NCI-H748 (cell line): ENCODE results near the gene MALL.
"Not testable (repeated sequence)": the region's sequence is repeated elsewhere in the genome, so short reads cannot be mapped to it uniquely, and the experiment has no call there.

Experiments used
- DNase-seq: peaks from one replicate; lab custom pipeline; 2025; ENCODE audit not compliant: unreplicated experiment; lab: John Stamatoyannopoulos, UW

MALL gene

DNA sequence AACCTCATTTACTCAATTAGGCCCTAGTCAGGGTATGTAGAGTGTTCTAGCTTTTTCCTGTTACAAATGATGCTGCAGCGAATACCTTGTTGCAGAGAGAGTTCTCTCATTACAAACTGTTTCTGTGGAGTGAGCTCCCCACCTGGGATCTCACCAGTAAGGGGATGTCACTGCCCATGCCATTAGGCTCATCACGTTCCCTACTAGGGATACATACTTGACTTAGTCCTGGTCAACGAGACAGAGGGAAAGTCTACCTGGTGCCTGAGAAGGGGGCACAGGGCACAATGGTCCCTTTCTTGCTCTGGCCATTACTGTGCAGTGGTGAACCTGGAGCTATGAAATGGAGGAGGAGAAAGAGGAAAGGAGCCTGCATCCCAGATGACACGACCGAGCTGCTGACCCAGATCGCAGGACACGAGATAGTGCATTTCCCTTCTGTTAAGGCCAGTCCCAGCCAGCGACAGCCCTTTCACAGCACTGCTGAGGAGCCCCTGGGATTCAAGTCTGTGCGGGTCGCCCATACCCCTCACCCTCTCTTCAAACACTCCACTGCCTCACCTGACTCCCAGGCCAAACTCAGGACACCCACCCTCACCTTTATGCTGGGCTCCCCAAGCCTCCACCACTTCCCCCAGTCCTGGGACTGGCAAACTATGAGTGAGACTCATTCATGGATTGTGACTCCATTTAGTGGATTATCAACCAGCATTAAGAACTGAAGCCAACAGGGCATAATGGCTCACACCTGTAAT lies 16.0 kb downstream of the MALL start:
- DNase-seq: no peak

DNA sequence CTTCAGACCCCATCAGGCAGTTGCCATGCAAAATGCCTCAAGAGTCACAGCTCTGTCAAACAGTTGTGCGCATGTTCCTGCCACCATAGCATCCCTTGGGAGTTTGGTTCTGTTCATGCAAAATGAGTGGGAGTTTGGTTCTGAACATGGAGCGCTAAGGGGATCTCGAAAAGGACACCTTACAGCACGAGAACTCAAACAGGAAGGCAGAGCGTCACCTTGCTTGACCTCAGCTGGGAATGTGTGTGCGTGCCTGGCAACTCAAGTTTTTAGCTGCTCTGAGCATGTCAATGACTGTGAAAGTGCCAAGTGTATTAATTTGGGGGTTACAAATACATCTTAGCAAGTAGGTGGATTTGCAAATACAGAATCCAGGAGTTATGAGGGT lies 16.6 kb downstream of the MALL start:
- no peak for DNase-seq

DNA sequence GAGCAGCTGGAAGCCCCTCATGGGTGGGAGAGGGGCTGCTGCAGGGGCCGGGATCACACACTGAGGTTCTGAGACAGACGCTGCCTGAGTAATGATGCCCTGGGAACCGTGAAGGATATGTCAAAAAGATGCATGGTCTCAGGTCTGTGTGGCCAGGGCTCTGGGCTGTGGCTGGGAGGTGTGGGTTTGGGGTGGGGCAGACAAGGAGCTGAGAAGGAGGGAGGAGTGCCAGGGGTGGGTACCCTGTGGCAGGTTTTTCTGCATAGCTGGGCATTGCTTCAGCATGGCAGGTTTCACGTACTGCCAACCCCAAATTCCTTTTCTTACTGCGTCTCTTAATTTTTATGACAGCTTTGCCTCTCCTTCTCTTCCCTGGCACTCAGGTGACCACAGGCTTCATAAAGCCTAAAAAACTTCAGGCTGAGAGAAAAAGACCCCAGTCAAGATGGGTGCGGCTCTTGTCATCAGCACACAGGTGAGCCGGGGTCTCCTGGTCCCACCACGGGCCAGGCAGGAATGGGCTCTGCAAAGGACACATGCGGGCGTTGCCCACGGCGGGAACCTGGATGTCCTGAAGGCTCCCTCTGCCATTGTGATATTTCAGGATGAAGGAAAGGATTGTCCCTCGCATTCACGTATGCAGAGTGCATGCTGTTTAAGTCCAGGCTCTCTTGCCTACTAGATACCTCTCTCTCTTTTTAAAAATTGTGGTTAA lies 18.0 kb downstream of the MALL start:
- no peak for DNase-seq

DNA sequence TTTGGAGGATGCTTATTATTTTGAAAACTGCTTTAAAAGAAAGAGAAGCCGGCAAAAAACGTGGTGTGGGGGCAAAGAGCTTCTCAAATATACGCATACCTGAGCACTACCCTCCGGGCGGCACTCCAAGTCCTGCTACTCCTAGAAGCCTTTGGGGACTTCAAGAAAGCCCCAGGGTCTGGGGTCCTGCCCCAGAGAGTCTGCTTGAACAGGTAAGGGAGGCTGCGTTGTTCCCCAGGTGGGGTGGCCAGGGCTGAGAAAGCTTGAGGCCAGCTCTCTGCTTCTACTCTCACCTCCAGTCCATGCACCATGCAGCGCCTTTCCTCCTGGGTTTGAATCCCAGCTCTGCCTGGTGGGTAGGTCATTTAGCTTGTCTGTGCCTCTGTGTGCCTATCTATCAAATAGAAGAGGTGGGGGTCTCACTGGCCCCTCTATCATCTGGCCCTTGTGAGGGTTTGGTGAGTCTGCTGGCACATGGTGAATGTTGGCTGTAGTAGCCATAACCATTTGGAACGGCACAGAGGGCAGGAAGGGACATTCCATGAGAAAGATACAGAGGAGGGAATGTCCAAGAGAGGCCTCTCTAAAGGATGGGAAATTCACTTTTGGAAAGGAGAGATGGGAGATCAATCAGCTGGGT lies 19.5 kb downstream of the MALL start:
- no peak for DNase-seq

DNA sequence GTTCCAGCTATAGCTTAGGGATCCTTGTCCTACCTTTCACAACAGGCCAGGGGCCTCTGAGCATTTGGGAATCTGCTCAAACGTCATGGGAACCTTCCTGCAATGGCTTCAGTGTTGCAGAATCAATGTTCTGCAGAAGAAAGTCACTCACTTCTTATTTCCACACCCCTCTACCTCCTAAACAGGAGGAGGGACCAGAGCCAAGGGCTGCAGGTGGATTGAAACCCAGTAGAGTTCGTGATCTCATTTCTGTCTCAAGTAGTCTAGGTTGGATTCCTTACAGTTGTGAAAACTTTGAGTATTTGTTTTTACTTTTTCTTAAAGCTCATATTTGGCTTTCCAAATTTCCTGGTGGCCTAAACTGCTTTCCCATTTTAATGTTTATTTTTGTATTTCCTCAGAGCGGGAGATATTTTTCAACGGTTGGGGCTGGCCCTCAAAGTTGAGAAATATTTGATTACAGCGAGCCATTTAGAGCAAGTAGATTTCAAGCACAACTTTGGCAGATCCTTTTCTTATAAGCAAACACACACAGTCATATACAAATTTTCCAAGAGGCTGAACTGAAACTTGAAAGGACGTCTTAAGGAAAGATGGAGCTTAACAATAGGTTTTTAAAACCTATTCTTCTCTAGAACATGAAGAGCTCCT lies 20.6 kb downstream of the MALL start:
- not testable (repeated sequence) for DNase-seq

DNA sequence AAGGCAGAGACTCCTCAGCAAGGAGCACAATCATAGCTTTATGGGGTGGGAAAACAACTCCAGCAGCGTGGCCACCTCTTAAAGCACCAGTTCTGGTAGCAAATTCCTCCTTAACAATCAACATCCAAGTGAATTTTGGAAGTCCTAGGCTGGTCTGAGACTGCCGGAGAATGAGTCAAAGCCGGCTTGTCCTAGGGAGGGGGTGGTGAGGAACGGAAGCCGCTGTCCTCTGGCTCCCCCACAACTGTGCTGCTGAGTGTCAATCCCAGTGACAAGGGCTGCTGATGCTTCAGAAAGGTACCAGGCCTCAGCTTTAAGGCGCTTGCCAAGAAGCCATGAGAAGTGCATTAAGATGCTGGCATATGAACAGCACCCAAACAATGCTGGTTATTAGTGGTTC lies 21.7 kb downstream of the MALL start:
- DNase-seq: not testable (repeated sequence)

DNA sequence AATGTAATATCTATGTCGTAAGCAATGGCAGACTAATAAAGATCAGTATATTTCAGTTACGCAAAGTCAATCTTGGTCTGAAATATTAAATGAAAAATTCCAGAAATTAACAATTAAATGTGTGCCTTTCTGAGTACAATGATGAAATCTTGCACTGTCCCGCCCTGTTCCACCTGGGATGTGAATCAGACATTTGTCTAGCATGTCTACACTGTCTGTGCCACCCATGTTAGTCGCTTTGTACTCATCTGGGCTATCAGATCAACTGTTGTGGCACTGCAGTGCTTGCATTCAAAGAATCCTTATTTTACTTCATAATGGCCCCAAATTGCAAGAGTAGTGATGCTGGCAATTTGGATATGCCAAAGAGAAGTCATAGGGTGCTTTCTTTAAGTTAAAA lies 25.5 kb downstream of the MALL start:
- not testable (repeated sequence) for DNase-seq

DNA sequence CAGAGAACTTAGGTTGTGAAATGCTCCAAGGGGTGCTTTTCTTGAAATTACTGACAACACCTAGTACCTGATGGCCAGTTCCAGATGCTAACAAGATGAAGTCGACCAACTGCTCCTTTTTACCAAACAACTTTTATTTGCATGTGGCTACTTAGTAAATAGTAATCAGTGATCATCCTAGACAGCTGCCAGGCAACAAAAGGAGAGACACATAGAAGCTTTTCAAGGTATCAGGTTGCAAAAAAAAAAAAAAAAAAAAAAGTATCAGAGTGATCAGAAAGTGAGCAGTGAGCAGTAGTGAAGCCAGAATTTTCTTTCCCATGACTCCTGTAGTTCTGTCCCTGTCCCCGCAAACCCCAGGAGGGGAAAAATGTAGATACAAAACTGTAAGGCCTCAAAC lies 31.9 kb downstream of the MALL start:
- not testable (repeated sequence) for DNase-seq

DNA sequence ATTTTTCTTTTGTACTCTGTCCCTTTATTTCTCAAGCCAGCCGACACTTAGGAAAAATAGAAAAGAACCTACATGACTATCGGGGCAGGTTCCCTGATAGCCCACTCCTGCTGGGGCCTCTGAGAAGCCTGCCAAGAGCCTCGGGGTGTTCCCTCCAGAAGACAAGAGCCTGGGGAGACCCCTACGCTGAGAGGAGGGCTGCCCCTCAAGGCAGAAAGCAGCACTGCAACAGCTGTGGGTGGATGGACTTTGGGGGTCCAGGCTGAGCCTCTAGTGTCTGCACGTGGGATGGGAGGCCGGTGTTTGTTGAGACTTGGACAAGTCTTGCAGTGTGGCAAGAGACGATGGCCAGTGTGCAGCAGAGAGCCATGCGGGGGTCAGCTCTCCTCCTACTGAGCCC lies 32.5 kb downstream of the MALL start:
- DNase-seq: not testable (repeated sequence)

DNA sequence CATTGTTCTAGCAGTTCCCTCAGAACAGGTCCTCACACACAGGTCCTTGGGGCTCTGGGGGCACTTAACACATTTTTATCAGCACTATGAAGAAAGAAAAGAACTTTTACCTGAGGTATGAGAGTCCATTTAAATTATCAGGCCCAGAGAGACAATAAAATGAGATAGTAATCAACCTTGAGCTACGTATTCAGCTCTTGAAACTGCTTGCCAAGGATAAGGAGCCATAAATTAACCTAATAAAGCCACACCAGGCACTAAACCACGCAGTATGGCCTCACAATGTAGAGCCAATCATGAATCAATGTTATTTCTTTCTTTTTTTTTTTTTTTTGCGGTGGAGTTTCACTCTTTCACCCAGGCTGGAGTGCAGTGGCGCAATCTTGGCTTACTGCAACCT lies 37.5 kb downstream of the MALL start:
- DNase-seq: not testable (repeated sequence)

DNA sequence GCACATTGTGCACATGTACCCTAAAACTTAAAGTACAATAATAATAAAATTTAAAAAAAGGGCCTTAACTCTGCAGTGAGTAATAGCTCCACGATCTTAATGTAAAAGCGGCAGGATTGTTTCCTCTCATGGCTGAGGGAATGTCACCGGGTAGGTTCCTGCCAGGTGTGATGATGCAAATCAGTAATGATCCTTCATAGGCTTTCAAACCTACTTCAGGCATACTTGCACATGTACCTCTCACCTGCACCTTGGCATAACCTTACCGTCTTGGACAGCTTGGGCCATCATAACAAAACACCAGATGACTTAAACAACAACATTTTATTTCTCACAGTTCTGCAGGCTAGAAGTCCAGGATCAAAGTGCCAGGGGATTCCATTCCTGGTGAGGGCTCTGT lies 39.7 kb downstream of the MALL start:
- not testable (repeated sequence) for DNase-seq

DNA sequence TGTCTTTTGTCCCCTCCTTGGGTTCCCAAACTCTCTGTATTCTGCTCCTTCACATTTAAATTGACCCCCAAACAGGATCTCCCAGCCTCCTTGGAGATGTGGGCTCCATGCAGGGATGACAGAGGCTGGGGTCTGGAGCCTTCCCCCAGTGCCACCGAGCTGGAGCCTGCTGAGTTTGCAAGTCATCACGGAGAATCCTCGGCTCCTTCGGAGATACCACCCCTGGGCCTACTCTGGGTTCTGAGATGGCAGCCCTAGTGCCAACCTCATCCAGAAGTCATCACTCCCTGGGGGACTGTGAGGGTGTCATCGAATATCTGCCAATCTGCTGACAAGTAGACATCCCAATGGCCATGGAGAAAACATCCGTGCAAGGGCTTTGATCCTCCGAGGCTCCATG lies 45.8 kb downstream of the MALL start:
- DNase-seq: not testable (repeated sequence)

DNA sequence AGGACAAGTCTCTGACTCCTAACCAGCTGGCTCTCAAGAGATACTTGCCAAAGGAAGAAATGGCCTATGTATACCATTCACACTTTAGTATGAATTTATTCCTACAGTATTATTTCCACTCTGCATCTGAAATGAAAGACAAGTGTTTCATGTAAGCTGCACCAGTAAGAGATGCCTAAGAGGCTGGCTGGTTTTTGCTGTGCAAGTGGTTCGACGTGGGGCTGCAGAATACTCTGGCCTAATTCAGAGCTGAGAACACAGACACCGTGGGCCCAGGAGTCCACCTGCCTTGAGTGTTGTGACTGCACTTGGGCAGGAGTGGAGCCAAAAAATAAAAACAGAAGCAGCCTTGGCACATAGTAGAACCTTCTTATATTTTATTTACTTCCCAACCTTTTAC lies 47.5 kb downstream of the MALL start:
- not testable (repeated sequence) for DNase-seq

DNA sequence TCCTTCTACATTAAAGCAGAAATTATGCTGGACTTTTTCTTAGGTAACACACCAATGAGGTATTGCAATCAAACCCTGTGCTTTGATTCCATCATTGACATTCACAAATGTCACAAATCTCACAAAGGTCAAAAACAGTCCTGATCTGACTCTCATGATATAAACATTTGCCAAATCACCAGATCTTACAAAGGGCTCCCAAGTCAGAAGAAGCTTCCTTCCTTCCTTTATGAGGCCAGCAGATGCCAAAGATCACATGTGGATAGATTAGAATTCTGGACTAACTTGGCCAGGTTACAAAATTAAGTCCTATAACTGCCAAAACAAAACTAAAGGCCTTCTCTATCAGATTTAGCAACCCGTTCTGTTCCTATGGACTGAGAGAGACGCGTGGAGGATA lies 53.3 kb downstream of the MALL start:
- not testable (repeated sequence) for DNase-seq

DNA sequence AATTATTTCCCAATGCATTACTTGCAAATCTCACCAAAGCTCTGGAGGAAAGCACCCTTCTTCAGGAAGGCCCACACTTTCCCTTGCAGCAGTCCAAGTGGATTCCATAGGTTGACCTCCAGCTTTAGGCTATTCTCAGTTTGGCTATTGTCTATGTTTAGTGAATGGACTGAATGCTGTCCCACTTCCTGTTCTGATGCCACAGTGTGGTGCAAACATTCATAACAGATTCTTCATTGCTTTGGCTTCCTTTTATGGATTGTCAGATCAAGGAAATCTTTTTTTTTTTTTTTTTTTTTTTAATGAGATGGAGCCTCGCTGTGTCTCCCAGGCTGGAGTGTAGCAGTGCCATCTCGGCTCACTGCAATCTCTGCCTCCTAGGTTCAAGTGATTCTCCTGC lies 55.1 kb downstream of the MALL start:
- not testable (repeated sequence) for DNase-seq

DNA sequence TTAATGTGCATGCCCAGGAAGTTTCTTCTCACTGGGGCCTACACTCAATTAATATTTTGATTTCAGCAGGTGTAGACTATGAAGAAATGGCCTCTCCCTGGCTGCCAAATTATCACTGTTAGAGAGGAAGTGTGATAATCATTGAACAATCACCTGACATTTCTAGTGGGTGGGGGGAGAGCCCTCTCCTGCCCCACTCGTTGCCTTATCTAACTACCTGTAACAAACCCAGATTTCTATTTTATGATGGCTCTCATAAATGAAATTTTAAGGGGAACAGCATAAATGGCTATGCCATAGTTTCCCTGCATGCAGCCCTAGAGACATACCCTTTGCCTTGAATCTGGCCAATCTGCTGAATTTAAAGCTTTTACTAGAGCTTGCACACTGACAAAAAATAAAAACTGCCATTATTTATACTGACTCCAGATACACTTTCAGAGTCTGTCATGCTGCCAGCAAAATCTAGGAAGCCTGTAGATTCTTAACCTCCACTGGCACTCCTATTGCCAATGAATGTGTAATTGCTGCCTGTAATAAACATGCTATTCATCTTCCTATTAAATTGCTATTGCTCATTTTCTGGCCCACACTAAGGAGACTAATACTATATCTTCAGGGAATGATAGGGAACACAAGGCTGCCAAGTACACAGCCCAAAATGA lies 55.8 kb downstream of the MALL start:
- DNase-seq: not testable (repeated sequence)

DNA sequence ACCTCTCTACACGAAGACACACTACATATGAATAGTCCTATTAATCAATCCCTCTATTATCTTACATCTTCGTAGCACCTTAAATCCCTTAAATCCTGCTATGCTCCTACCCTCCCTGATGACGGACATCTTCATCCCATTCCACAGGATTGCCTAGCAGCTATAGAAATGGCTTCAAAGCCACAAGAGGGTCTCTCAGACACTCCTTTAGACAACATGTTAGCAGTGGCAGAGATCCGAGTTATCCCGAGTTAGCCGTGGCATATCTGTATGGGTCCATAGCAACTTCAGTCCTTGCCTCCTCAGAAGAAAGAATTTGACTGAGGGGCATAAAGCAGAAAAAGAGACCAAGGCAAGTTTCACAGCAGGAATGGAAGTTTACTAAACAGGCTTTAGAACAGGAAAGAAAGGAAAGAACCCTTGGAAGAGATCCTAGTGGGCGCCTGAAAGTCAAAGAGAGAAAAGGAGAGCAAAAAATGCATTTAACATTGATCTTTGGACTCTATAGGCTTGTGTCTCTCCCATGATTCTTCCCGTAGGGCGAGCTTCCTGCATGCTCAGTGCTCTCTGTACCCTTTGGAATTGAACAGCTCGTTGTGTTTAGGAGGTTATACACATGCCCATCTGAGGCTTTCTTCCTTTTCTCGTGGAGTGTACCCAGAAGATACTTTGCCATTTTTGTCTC lies 56.5 kb downstream of the MALL start:
- not testable (repeated sequence) for DNase-seq

DNA sequence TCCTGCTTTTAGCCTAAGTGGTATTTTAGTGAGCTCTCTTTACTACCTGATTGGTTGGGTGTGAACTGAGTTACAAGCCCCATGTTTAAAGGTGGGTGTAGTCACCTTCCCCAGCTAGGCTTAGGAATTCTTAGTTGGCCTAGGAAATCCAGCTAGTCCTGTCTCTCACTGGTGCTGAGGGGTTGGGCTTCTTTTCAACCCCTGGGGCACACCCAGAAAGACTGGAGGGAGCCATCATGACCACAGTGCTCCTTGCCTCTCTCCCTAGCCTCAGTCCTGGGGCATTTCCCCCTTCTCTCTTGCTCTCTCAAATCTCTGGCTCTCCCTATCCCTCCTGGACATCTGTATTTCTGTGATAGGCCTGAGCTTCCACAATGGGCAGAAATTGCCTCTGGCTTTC lies 57.6 kb downstream of the MALL start:
- not testable (repeated sequence) for DNase-seq

DNA sequence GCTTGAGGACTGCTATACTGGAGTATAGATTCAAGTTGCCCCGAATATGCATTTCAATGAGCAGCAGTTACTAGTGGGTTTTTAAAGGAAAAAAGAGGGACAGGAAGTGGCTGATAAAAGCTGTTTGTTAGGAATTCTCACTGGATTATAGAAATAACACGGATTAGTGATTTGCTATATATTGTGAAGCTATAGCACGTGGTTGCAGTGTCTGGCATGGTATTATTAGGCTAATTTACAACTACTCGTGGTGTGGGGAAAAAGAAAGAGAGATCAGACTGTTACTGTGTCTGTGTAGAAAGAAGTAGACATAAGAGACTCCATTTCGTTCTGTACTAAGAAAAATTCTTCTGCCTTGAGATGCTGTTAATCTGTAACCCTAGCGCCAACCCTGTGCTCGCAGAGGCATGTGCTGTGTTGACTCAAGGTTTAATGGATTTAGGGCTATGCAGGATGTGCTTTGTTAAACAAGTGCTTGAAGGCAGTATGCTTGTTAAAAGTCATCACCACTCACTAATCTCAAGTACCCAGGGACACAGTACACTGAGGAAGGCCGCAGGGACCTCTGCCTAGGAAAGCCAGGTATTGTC lies 59.7 kb downstream of the MALL start:
- DNase-seq: not testable (repeated sequence)
